Measurements from ENCODE around the gene RNF34. TPM values are rescaled to one million over a fixed set of nuclear protein-coding genes. Genes with fewer than 3 reads are reported as not detected.

RNF34 gene
- total and polyA plus RNA-seq, 2 donors (not counting 3 experiments of a cell fraction or from before 2014, with no cell fraction given), result 37.6 to 51.1 TPM

DNA sequence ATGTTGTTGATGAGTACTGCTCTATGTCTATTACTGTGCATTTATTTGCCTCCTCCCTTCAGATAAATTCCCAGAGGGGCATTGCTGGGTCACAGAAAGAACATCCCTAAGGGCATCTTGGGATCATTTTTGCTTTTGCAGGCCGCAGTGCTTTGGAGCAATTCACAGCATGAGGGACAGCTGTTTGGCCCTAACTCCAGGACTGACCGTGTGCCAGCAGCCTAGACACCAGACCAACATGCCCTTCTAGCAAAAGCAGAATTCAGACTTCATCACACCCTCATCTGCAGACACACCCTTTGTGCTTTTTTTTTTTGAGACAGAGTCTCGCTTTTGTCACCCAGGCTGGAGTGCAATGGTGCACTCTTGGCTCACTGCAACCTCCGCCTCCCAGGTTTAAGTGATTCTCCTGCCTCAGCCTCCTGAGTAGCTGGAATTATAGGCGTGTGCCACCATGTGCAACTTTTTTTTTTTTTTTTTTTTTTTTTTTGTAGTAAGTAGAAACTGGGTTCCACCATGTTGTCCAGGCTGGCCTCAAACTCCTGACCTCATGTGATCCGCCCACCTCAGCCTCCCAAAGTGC, 31.0 kb downstream of the RNF34 start:
- no peak overlapping the region for H3K27ac ChIP-seq (ENCODE audit: insufficient read depth, low read depth, low read length)
- H3K9me1 ChIP-seq (replicated peaks; ENCODE audit: control insufficient read depth, extremely low read depth, insufficient read depth, low read length), result no peaks in the 10 kb centered on the region
- no peaks in the 10 kb centered on the region for H3K4me1 ChIP-seq (ENCODE audit: control insufficient read depth, extremely low read depth, insufficient read depth, low read length)
- BruUV-seq (replicated peaks), result no TSS peak
- dilution Hi-C loops (cut with MboI; ENCODE audit: extremely low pct_ligation_motif_present, low sequenced_read_pairs), result no loop called here
- DNase-seq (ENCODE audit: low read depth, low spot score) (no peak), FAIRE-seq (no peak)
- ChIA-PET POLR2A (no interaction called here), CTCF (interaction anchor here (0.6 to 5.5 kb wide), 2 partner anchors 11 to 771 kb away, joined by 3 to 37 read pairs; no protein-coding TSS in a partner anchor)
- H3K36me3 ChIP-seq (ENCODE audit: control insufficient read depth in 2 of 2, extremely low read depth in 1 of 2, insufficient read depth in 2 of 2, low read length in 2 of 2), result peaks cover 25 to 28% of the 10 kb centered on the region in 2 experiments
- no peak overlapping the region for H3K4me3 ChIP-seq (replicated peaks in 1 of 3; ENCODE audit: insufficient read depth in 1 of 3, low read depth in 1 of 3, low read length in 3 of 3)
- no peak overlapping the region for H3K9ac ChIP-seq (replicated peaks; ENCODE audit: extremely low read depth, insufficient read depth, low read length)
- no peak overlapping the region for H3K4me2 ChIP-seq (ENCODE audit: insufficient read depth, low read length)
- TF ChIP-seq FOS (IDR thresholded peaks at IDR 0.05; ENCODE audit: borderline replicate concordance, insufficient read depth, low read length) (no peak), POLR2A (IDR thresholded peaks at IDR 0.05; ENCODE audit: low read depth, low read length) (no peak), JUN (IDR thresholded peaks at IDR 0.05; ENCODE audit: borderline replicate concordance, insufficient read depth, insufficient read length, low read depth) (no peak)
- H3K9me3 ChIP-seq (replicated peaks; ENCODE audit: control insufficient read depth, insufficient read depth, low read length), result no peaks in the 10 kb centered on the region
- no peak overlapping the region for H2AFZ ChIP-seq (ENCODE audit: low read depth, low read length)
- H3K27me3 ChIP-seq (ENCODE audit: control insufficient read depth in 2 of 2, insufficient read depth in 2 of 2, low read length in 2 of 2), result no peaks in the 10 kb centered on the region
- intact Hi-C loops (cut with micrococcal nuclease), result no loop called here
- H3K79me2 ChIP-seq (ENCODE audit: control insufficient read depth, insufficient read depth, low read length), result no peaks in the 10 kb centered on the region
- H4K20me1 ChIP-seq (replicated peaks; ENCODE audit: control insufficient read depth, extremely low read depth, insufficient read depth, low read length), result no peaks in the 10 kb centered on the region

DNA sequence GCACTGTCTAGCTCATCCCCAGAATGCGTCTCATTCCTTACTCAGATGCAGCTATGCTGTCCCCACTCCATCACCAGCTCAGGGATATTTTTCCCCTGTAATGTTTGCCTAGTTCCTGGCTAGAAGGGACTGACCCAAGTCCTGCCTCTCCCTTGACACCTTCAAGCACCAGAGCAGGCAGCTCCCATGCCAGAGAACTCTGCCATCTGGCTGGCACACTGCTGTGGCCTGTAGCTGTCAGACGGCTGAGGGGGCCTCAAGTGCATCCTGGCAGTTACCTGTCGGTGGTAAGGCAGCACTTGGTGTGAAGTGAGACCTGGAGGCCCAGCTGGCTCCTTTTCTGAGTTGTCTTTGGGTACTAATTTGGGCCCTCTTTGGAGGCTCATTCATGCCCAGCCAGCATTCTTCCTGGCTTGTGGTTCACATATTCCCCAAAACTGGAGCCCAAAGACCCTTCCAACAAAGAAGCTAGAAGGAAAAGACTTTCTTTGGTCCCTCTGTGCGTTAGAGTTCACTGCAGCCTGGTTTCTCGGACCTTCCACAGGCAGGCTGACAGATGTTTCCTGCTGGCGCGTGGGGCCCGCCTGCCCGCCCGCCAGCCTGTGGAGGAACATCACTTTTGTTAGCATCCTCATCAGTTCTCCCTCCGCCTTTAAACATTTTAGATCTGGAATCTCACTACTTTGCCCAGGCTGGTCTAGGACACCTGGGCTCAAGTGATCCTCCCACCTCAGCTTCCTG, 33.0 kb downstream of the RNF34 start:
- dilution Hi-C loops (cut with MboI; ENCODE audit: extremely low pct_ligation_motif_present, low sequenced_read_pairs) (no loop called here), intact Hi-C loops (cut with micrococcal nuclease) (no loop called here)
- H2AFZ ChIP-seq (ENCODE audit: low read depth, low read length), result no peak overlapping the region
- no peaks in the 10 kb centered on the region for H3K9me3 ChIP-seq (replicated peaks; ENCODE audit: control insufficient read depth, insufficient read depth, low read length)
- H3K9me1 ChIP-seq (replicated peaks; ENCODE audit: control insufficient read depth, extremely low read depth, insufficient read depth, low read length), result no peaks in the 10 kb centered on the region
- H3K9ac ChIP-seq (replicated peaks; ENCODE audit: extremely low read depth, insufficient read depth, low read length), result no peak overlapping the region
- BruUV-seq (replicated peaks), result no TSS peak
- no peak overlapping the region for H3K4me3 ChIP-seq (replicated peaks in 1 of 3; ENCODE audit: insufficient read depth in 1 of 3, low read depth in 1 of 3, low read length in 3 of 3)
- no peak overlapping the region for H3K4me2 ChIP-seq (ENCODE audit: insufficient read depth, low read length)
- CTCF ChIA-PET, result interaction anchor here (0.9 to 5.5 kb wide), 7 partner anchors 9 to 98 kb away, joined by 3 to 37 read pairs (median 4); no protein-coding TSS in a partner anchor
- no peak for DNase-seq (ENCODE audit: low read depth, low spot score)
- no peak for TF ChIP-seq MYC (IDR thresholded peaks at IDR 0.05; ENCODE audit: low read depth, low read length)
- no peak for TF ChIP-seq MAX (IDR thresholded peaks at IDR 0.05; ENCODE audit: insufficient read depth, insufficient read length)
- peaks cover 20 to 21% of the 10 kb centered on the region in 2 experiments for H3K36me3 ChIP-seq (ENCODE audit: control insufficient read depth in 2 of 2, extremely low read depth in 1 of 2, insufficient read depth in 2 of 2, low read length in 2 of 2)
- POLR2A ChIA-PET, result no interaction called here
- H3K27me3 ChIP-seq (ENCODE audit: control insufficient read depth in 2 of 2, insufficient read depth in 2 of 2, low read length in 2 of 2), result no peaks in the 10 kb centered on the region
- H4K20me1 ChIP-seq (replicated peaks; ENCODE audit: control insufficient read depth, extremely low read depth, insufficient read depth, low read length), result no peaks in the 10 kb centered on the region
- FAIRE-seq, result no peak
- no peak overlapping the region for H3K27ac ChIP-seq (ENCODE audit: insufficient read depth, low read depth, low read length)
- H3K79me2 ChIP-seq (ENCODE audit: control insufficient read depth, insufficient read depth, low read length), result no peaks in the 10 kb centered on the region
- H3K4me1 ChIP-seq (ENCODE audit: control insufficient read depth, extremely low read depth, insufficient read depth, low read length), result no peaks in the 10 kb centered on the region

Measured in endothelial cell of umbilical vein (primary cell).